Ureter (tissue), 1 donor: ENCODE measurements around the gene NFATC1. TPM values are rescaled to one million over a fixed set of nuclear protein-coding genes. Genes with fewer than 3 reads are reported as not detected.

Source experiments
- DNase-seq: peaks from one replicate; pipeline ENCODE4 v3.0.0-alpha.2; 2020; ENCODE audit warnings: low spot score
- total RNA-seq: library from RNA; stranded (reverse); gene quantifications from one replicate; pipeline ENCODE4 v1.2.4, GENCODE V29; 2023
- donor health status: DM: yes; HTN: yes; CAD: no.

NFATC1 gene
- total RNA-seq, 1 donor from 2014 or later, result 13.8 TPM

DNA sequence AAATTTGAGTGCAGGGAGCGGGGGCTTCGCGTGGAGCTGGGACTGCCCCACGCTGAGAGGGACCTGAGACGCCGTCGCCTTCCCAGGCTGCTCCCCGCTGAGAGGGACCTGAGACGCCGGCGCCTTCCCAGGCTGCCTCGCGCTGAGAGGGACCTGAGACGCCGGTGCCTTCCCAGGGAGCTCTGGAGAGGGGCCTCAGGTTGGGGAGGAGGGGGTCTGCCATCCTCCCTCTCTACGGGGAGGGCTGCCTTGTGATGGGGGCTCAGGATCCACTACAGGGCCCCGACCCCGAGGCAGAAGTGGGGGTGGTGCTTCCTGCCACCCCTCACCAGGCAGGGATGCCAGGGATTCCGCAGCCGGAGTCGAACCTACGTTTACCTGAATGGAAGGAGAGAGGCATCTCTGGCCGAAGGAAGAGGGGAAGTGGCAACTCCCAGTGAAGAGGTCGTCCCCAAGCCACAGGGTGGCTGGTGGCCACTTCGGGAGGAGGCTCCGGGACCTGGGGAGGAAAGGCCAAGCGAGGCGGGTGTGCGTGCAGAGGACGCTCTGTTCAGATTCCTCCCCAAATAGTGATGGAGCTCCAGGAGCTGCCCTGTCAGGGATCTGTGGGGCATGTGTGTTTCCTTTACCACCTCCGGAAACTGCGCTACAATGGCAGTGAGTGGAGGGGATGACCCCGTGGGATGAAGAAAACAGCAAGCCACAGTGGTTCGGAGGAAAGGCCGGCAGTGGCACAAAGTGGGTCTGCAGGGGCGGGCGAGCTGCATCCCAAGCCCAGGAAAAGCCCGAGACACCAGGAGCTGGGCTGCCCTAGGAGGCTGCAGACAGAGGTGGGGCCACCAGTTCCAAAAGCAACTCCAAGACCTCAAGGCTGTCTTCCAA is 175.7 kb downstream of the NFATC1 start:
- DNase-seq, result no peak

DNA sequence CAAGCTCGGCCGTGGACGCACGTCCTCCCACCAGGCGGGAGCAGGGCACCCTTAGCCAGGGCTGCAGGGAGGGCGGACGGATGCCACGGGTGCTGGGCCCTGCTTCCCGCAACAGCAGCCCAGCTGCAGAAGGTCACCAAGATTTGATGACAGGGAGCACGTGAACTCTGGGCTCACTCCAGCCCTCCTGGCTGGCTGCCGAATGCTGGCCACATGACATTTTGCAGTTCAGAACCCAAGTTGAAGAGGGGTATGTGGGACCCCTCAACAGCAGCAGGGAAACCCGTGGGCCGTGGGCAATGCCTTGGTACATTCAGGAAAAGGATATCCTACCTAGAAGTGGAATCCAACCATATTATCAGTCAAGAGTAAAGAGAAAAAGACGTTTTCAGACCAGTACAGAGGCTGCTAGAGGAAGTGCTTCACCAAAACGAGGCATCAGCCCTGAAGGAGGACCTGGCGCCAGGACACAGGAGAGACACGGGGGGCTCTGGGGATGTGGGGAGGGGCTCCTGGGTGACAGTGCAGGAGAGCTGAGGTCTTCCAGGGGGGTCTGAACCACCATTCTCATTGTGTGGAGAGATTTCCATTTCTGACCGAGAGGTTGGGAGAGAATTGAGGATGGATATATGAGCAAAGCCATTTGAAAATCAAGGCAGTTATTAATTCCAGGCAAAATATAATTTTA is 176.5 kb downstream of the NFATC1 start:
- no peak for DNase-seq

DNA sequence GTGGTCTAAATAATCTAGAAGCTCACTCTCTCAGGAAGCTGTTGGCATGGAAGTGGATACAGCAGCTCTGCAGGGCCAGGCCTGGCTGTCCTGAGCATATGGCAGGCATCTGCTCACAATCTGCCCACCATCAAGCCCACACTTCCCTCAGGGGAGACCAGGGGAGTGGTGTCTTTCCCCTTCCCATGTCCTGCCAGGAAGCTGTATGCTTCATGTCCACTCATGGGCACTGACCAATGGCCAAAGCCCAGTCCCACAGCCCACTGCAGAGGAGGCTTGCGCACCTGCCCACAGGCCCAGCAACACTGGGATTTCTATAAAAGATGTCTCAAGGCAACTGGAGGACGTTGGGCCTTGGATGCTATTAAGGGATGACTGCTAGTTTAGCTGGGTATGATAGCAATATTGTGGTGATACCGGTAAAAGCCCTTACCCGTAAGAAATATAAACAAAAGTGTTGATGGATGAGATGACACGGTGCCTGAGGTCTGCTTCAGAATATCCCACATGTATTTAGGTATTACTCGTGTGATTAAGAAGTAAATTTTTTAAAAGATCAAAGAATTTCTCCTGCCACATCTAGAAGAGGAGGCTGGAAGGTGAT is 177.2 kb downstream of the NFATC1 start:
- DNase-seq, result no peak

- no peak for DNase-seq
These were observed 178.3 kb downstream of the NFATC1 start for GRCh38 chr18:79573921-79574491.

- DNase-seq, result no peak
These were observed 179.3 kb downstream of the NFATC1 start for GRCh38 chr18:79574938-79575525.

- no peak for DNase-seq
These were observed 180.4 kb downstream of the NFATC1 start for GRCh38 chr18:79575891-79576685.

- DNase-seq, result peak; percentile 63
These were observed 181.1 kb downstream of the NFATC1 start for GRCh38 chr18:79576686-79577351.

- no peak for DNase-seq
These were observed 182.0 kb downstream of the NFATC1 start for GRCh38 chr18:79577451-79578395.

GRCh38 chr18:79578396-79579260 is 182.9 kb downstream of the NFATC1 start:
- no peak for DNase-seq
